HEK293 (cell line): ENCODE results near the gene NCCRP1.

Experiments used
- OSR2 ChIP-seq: fragments of 450-650 bp; formaldehyde crosslinking; IDR thresholded peaks from 2 replicates; pipeline ENCODE4 v1.5.1; 2016; ENCODE audit warnings: missing biosample characterization, missing genetic modification characterization
- SP2 ChIP-seq: fragments of 450-650 bp; formaldehyde crosslinking; IDR thresholded peaks from 2 replicates; pipeline ENCODE4 v1.5.1; 2016; ENCODE audit warnings: missing biosample characterization, missing genetic modification characterization
- ZNF121 ChIP-seq: fragments of 450-650 bp; formaldehyde crosslinking; IDR thresholded peaks from 2 replicates; pipeline ENCODE4 v1.5.1; 2016; ENCODE audit warnings: missing biosample characterization, missing genetic modification characterization
- ZNF549 ChIP-seq: fragments of 450-650 bp; IDR thresholded peaks from 2 replicates; pipeline ENCODE4 v1.5.1; 2018; ENCODE audit warnings: missing biosample characterization, missing genetic modification characterization, mild to moderate bottlenecking, inconsistent platforms, moderate library complexity
- TF ChIP-seq, protein P1 (sequence below): fragments of 450-650 bp; formaldehyde crosslinking; IDR thresholded peaks from 2 replicates; pipeline ENCODE4 v1.5.1; 2016; ENCODE audit warnings: missing biosample characterization, missing genetic modification characterization
- TF ChIP-seq, protein P2 (sequence below): fragments of 450-650 bp; formaldehyde crosslinking; IDR thresholded peaks from 2 replicates; pipeline ENCODE4 v1.5.1; 2016; ENCODE audit warnings: missing biosample characterization, missing genetic modification characterization, low read depth

DNA sequence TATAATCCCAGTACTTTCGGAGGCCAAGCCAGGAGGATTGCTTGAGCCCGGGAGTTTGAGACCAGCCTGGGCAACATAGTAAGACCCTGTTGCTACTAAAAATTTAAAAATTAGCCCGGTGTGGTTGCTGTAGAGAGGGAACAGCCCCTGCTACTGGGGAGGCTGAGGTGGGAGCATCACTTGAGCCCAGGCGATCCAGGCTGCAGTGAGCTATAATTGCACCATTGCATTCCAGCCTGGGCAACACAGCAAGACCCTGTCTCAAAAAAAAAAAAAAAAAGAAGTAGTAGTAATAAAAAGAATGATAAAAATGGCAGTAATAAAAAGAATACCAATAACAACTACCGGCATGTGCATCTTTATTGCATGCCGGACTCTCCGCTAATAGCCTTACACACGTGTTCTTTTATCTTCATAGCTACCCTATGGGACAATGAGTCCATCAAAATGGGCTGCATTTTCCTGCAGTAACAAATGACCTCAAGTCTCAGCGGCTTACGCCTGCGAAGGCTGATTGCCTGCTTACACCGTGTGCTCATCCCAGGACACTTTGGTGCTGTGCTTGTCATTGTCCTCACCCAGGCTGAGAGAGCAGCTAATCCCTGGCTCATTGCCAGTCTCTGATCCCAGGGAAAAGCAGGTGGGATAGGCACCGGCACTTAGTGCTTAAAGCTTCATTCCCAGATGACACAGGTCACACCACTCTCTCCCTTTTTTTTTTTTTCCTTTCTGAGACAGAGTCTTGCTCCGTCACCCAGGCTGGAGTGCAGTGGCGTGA, 21.7 kb downstream of the NCCRP1 start:
- TF ChIP-seq ZNF121 (peak; percentile 87), OSR2 (tag by site-specific recombination) (no peak), SP2 (tag by site-specific recombination) (no peak), ZNF549 (tag by site-specific recombination) (no peak)
- TF ChIP-seq, protein P1, sequence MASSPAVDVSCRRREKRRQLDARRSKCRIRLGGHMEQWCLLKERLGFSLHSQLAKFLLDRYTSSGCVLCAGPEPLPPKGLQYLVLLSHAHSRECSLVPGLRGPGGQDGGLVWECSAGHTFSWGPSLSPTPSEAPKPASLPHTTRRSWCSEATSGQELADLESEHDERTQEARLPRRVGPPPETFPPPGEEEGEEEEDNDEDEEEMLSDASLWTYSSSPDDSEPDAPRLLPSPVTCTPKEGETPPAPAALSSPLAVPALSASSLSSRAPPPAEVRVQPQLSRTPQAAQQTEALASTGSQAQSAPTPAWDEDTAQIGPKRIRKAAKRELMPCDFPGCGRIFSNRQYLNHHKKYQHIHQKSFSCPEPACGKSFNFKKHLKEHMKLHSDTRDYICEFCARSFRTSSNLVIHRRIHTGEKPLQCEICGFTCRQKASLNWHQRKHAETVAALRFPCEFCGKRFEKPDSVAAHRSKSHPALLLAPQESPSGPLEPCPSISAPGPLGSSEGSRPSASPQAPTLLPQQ (tag by site-specific recombination): no peak
- TF ChIP-seq, protein P2, sequence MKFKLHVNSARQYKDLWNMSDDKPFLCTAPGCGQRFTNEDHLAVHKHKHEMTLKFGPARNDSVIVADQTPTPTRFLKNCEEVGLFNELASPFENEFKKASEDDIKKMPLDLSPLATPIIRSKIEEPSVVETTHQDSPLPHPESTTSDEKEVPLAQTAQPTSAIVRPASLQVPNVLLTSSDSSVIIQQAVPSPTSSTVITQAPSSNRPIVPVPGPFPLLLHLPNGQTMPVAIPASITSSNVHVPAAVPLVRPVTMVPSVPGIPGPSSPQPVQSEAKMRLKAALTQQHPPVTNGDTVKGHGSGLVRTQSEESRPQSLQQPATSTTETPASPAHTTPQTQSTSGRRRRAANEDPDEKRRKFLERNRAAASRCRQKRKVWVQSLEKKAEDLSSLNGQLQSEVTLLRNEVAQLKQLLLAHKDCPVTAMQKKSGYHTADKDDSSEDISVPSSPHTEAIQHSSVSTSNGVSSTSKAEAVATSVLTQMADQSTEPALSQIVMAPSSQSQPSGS (tag by site-specific recombination): no peak
